ENCODE data around the gene TNK2. TPM values are rescaled to one million over a fixed set of nuclear protein-coding genes. Genes with fewer than 3 reads are reported as not detected.

The TNK2 gene
- total RNA-seq: 5.9 and 12.8 TPM in 2 replicates

DNA sequence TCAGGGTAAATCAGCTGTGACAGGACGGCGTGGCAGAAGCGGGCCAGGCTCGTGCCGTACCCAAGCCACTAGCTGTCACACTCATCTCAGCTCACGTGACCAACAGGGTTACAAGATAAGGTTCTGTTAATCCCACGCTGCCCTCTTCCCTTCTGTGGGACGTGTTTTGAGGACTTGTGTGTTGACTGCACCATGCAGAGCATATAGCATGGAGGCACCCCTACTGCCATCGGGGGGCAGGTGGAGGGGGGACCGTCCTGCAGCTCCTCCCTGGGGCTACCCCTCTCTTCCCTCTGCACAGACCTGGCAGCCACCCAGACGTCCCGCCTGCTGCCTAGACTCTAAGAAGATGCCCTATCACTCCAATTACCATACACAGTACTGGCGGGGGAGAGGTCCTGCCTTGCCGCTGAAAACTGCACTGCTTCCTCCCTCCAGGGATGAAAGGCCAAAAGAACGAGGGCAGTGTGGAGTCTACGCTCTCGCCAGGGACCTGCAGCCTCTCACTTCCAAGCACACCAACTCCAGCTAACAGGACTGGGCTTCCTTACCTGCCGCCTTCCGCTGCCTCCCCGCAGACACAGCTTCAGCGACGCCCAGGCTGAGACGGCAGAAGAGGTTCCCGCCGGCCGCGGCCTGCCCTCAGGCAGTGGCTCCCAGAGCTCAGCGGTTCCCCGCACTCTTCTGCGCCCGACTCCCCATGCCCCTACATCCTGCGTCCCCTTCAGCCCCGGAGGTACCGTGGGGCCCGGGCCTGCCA is at the start of gene TNK2:
TSS of gene TNK2 (minus strand) at position 618 of the 760 bp plus-strand sequence. CDS start 19,963 bp downstream, outside the sequence.

Other genes with a start within 250 kb of the TNK2 start
- 0.28 and 0.38 TPM in 2 replicates for gene MUC20, start 187.6 kb downstream of the TNK2 start, total RNA-seq
- gene MUC4, start 96.6 kb downstream of the TNK2 start, total RNA-seq: not detected in 2 replicates
- 226 and 257 TPM in 2 replicates for gene TFRC, start 173.5 kb upstream of the TNK2 start, total RNA-seq

Measured in regular cardiac myocyte (primary cell).